Karpas-422 (cell line): ENCODE results near the gene HNRNPM. TPM values are rescaled to one million over a fixed set of nuclear protein-coding genes. Genes with fewer than 3 reads are reported as not detected.

Experiments used
- DNase-seq: peaks from one replicate; pipeline ENCODE4 v3.0.0-alpha.2; 2015
- H2AFZ ChIP-seq: fragments of 200-600 bp; sonication (generic); 2 replicates; pipeline ENCODE4 v1.6.1; 2014; ENCODE audit warnings: antibody characterized with exemption, low read length, mixed read lengths
- H3K27ac ChIP-seq: fragments of 200-600 bp; sonication (generic); 2 replicates; pipeline ENCODE4 v1.5.1; 2014; ENCODE audit warnings: mild to moderate bottlenecking, low read length, moderate library complexity
- H3K27me3 ChIP-seq: fragments of 200-600 bp; sonication (generic); 2 replicates; pipeline ENCODE4 v1.6.1; 2014; ENCODE audit warnings: low read length, mixed read lengths
- H3K36me3 ChIP-seq: fragments of 200-600 bp; sonication (generic); 2 replicates; pipeline ENCODE4 v1.6.1; 2014; ENCODE audit warnings: low read length, mixed read lengths; ENCODE audit not compliant: insufficient read depth
- H3K4me1 ChIP-seq: fragments of 200-600 bp; sonication (generic); 2 replicates; pipeline ENCODE4 v1.6.1; 2014; ENCODE audit warnings: mild to moderate bottlenecking, low read length, mixed read lengths
- H3K4me2 ChIP-seq: fragments of 200-600 bp; sonication (generic); 2 replicates; pipeline ENCODE4 v1.6.1; 2014; ENCODE audit warnings: low read length, low read depth, mild to moderate bottlenecking; ENCODE audit not compliant: poor library complexity, severe bottlenecking
- H3K4me3 ChIP-seq: fragments of 200-600 bp; sonication (generic); 2 replicates; pipeline ENCODE4 v1.5.1; 2014; ENCODE audit warnings: mild to moderate bottlenecking, antibody characterized with exemption, low read length, mixed read lengths
- H3K79me2 ChIP-seq: fragments of 200-600 bp; sonication (generic); 2 replicates; pipeline ENCODE4 v1.6.1; 2014; ENCODE audit warnings: mild to moderate bottlenecking, low read length, mixed read lengths
- H3K9ac ChIP-seq: fragments of 200-600 bp; sonication (generic); 2 replicates; pipeline ENCODE4 v1.6.0; 2014; ENCODE audit warnings: low read length
- H3K9me2 ChIP-seq: fragments of 200-600 bp; sonication (generic), shearing (Covaris generic); replicated peaks from 2 replicates; pipeline ENCODE4 v1.6.0; 2014; ENCODE audit warnings: mild to moderate bottlenecking, low read length, moderate library complexity; ENCODE audit not compliant: insufficient read depth
- H3K9me3 ChIP-seq: fragments of 300-700, 200-600 bp; sonication (generic); 2 replicates; pipeline ENCODE4 v1.6.1; 2014; ENCODE audit warnings: low read length, mixed read lengths
- H4K20me1 ChIP-seq: fragments of 200-600 bp; sonication (generic); 2 replicates; pipeline ENCODE4 v1.6.1; 2014; ENCODE audit warnings: mild to moderate bottlenecking, antibody characterized with exemption, low read length, low read depth; ENCODE audit not compliant: insufficient read depth
- total RNA-seq: library from RNA; depleted of rRNA; stranded (reverse); fragments of >200 nt; shearing (Covaris generic); gene quantifications from 2 replicates; pipeline ENCODE4 v1.2.3, GENCODE V29; 2014; ENCODE audit warnings: low replicate concordance

Gene HNRNPM
- total RNA-seq, 1 experiment from 2014 or later: 34.4 TPM

DNA sequence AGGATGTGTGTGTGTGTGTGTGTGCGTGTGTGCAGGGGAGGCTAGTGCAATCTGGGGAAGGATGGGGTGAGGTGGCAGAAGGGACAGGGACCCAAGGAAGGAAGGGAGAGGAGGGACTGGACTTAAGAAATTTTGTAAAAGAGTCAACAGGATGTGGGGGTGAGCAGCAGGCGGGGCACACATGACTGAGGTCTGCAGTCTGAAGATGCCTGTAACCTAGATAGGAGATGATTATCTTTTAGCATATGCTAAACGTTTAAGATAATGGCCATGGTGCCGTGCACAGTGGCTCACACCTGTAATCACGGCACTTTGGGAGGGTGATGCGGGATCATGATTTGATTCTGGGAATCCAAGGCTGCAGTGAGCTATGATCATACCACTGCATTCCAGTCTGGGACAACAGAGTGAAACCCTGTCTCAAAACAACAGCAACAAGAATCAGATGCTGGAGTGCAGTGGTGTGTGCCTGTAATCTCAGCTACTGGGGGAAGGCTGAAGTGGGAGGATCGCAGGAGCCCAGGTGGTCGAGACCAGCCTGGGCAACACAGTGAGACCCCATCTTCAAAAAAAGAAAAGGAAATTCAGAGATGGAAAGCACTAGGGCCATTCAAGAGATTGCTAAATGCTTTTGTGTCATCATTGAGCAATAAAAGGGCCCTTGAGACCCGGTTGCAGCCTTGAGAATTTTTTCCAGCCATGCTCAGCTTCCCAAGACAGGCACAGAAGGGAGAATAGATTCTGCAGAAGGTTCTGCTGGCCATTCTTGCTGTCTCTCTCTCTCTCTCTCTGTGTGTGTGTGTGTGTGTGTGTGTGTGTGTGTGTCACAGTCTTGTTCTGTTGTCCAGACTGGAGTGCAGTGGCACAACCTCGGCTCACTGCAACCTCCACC, 73.0 kb downstream of the HNRNPM start:
- Histone ChIP-seq H3K4me3 (no peak overlapping the region), H3K27me3 (no peaks in the 10 kb centered on the region), H3K36me3 (no peaks in the 10 kb centered on the region), H3K79me2 (peaks cover 7% of the 10 kb centered on the region), H3K27ac (no peak overlapping the region), H3K9ac (no peak overlapping the region), H3K4me2 (no peak overlapping the region), H4K20me1 (no peaks in the 10 kb centered on the region), H3K9me2 (no peaks in the 10 kb centered on the region), H2AFZ (no peak overlapping the region), H3K4me1 (peaks cover 15% of the 10 kb centered on the region), H3K9me3 (no peaks in the 10 kb centered on the region)
- peak; percentile 32 for DNase-seq

- H3K79me2 ChIP-seq: no peaks in the 10 kb centered on the region
- no peaks in the 10 kb centered on the region for H4K20me1 ChIP-seq
- no peaks in the 10 kb centered on the region for H3K9me2 ChIP-seq
- H3K4me2 ChIP-seq: no peak overlapping the region
- no peak overlapping the region for H3K9ac ChIP-seq
- no peak for DNase-seq
- H3K4me3 ChIP-seq: no peak overlapping the region
- H3K9me3 ChIP-seq: no peaks in the 10 kb centered on the region
- H2AFZ ChIP-seq: no peak overlapping the region
- peaks cover 7% of the 10 kb centered on the region for H3K4me1 ChIP-seq
- no peak overlapping the region for H3K27ac ChIP-seq
- H3K27me3 ChIP-seq: no peaks in the 10 kb centered on the region
- H3K36me3 ChIP-seq: no peaks in the 10 kb centered on the region
Measured at GRCh38 chr19:8518536-8518935, 73.8 kb downstream of the HNRNPM start.

DNA sequence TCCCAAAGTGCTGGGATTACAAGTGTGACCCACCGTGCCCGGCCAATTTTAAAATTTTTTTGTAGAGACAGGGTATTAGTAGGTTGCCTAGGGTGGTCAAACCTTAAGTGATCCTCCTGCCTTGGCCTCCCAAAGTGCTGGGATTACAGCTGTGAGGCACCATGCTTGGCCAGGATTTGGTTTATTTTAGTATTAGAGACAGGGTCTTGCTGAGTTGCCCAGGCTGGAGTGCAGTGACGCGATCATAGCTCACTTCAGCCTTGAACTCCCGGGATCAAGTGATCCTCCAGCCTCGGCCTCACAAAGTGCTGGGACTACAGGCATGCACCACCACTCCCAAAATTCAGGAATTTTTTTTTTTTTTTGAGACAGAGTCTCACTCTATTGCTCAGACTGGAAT, 74.6 kb downstream of the HNRNPM start:
- no peaks in the 10 kb centered on the region for H3K9me2 ChIP-seq
- H3K27ac ChIP-seq: no peak overlapping the region
- no peak overlapping the region for H3K9ac ChIP-seq
- no peaks in the 10 kb centered on the region for H3K27me3 ChIP-seq
- H3K79me2 ChIP-seq: no peaks in the 10 kb centered on the region
- H3K4me3 ChIP-seq: no peak overlapping the region
- DNase-seq: peak; percentile 24
- H4K20me1 ChIP-seq: no peaks in the 10 kb centered on the region
- H3K9me3 ChIP-seq: no peaks in the 10 kb centered on the region
- H2AFZ ChIP-seq: no peak overlapping the region
- H3K36me3 ChIP-seq: no peaks in the 10 kb centered on the region
- no peak overlapping the region for H3K4me2 ChIP-seq
- H3K4me1 ChIP-seq: peaks cover 3% of the 10 kb centered on the region

DNA sequence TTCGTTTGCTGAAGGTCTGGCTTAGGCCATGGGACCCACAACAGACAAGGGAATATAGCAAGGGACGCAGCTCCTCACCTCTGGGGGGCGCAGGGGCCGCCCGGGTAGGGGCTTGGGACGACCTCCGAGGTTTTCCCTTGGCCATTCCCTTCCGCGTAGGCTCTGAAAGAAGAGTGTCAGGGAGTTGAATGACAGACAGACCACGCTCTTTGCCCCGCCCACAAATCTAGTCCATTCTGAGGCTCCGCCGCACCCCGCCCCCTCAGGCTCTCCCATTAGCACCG, 80.6 kb downstream of the HNRNPM start:
- H3K9ac ChIP-seq: no peak overlapping the region
- H3K27ac ChIP-seq: no peak overlapping the region
- no peak overlapping the region for H3K4me3 ChIP-seq
- no peak overlapping the region for H2AFZ ChIP-seq
- no peaks in the 10 kb centered on the region for H3K9me2 ChIP-seq
- H4K20me1 ChIP-seq: no peaks in the 10 kb centered on the region
- no peak overlapping the region for H3K4me2 ChIP-seq
- DNase-seq: no peak
- no peaks in the 10 kb centered on the region for H3K4me1 ChIP-seq
- no peaks in the 10 kb centered on the region for H3K79me2 ChIP-seq
- no peaks in the 10 kb centered on the region for H3K36me3 ChIP-seq
- no peaks in the 10 kb centered on the region for H3K9me3 ChIP-seq
- H3K27me3 ChIP-seq: no peaks in the 10 kb centered on the region

DNA sequence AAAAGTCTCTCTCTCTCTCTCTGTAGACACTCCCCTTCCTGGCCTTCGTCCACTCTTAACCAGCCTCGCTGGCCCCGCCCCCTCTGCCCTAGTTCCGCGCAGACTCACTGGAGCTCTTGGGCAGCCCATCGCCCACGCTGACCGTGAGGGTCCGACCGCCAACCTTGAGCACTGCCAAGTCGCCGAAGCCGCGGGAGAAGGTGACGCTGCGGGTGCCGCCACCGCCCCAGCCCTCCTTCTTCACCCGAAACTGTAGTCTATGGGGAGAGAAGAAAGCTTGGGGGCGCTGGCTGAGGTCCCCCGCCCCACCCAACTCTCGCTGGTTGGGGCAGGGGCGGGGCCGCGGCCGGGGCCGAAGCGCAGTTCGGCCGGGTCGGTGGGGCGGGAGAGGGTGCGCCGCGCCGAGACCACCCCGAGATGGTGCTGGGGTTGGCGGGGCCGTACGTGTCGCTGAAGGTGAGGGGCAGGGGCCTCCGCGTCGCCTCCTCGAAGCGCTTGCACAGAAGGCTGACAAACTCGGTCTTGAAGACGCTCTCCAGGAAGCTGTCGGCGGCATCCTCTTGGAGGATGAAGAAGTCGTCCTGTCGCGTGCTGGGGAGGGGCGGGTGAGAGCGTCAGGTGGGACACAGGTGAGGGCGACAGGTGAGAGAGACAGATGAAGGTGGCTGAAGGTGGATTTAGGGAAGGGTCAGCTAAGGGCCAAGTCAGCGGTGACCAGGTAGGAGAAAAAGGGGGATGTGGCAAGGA, 81.7 kb downstream of the HNRNPM start:
- Histone ChIP-seq H3K4me3 (no peak overlapping the region), H3K4me2 (no peak overlapping the region), H3K4me1 (no peaks in the 10 kb centered on the region), H3K9ac (no peak overlapping the region), H3K36me3 (no peaks in the 10 kb centered on the region), H3K9me3 (no peaks in the 10 kb centered on the region), H3K79me2 (no peaks in the 10 kb centered on the region), H2AFZ (no peak overlapping the region), H3K27me3 (no peaks in the 10 kb centered on the region), H3K27ac (no peak overlapping the region), H4K20me1 (no peaks in the 10 kb centered on the region), H3K9me2 (no peaks in the 10 kb centered on the region)
- DNase-seq: no peak

DNA sequence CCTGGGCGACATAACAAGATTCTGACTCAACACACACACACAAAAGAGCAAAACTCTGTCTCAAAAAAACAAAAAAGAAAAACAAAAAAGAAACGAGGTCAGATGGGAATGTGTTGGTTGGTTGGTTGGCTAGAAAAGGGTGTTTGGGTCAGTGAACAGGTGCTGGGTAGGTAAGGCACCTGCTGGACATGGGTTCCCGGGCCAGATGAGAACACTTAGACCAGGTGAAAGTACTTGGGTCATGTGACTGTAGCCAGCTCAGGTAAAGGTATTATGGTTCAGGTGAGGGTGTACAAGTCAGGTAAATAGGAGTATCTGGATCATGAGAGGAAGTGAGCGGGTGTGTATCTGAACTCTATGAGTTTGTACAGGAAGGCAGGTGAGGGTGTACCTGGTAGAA, 83.7 kb downstream of the HNRNPM start:
- Histone ChIP-seq H3K79me2 (no peaks in the 10 kb centered on the region), H4K20me1 (no peaks in the 10 kb centered on the region), H3K27ac (no peak overlapping the region), H3K36me3 (no peaks in the 10 kb centered on the region), H3K9ac (no peak overlapping the region), H2AFZ (no peak overlapping the region), H3K9me2 (no peaks in the 10 kb centered on the region), H3K4me3 (no peak overlapping the region), H3K4me2 (no peak overlapping the region), H3K9me3 (no peaks in the 10 kb centered on the region), H3K4me1 (no peaks in the 10 kb centered on the region), H3K27me3 (no peaks in the 10 kb centered on the region)
- no peak for DNase-seq

DNA sequence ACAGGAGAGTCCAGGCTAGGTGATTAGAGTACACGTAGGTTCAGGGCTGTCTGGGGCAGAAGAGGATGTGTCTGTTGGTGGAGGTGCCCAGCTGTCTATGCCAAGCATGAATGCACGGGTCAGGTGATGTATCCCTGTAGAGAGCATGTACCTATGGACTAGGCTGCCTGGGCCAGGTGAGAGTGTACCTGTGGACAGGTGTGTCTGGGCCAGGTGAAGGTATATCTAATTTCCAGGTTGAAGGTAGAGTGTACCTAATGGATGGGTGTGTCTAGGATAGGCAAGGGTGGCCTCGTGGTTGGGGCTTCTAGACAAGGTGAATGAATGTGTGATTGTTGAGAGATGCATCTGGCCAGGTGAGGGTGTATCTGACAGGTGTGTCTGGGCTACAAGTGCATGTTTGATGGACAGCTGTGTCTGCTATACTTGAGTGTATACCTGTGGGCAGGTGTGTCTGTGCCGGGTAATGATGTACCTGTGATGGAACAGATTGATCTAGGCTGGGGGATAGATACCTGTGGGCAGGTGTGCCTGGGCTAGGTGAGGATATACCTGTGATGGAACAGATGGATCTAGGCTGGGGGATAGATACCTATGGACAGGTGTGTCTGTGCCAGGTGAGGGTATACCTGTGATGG, 84.7 kb downstream of the HNRNPM start:
- Histone ChIP-seq H3K36me3 (no peaks in the 10 kb centered on the region), H3K79me2 (no peaks in the 10 kb centered on the region), H3K27ac (no peak overlapping the region)

GRCh38 chr19:8530061-8530679, 85.4 kb downstream of the HNRNPM start:
- no peaks in the 10 kb centered on the region for H3K79me2 ChIP-seq
- no peaks in the 10 kb centered on the region for H3K9me3 ChIP-seq
- no peak overlapping the region for H3K4me2 ChIP-seq
- no peaks in the 10 kb centered on the region for H3K36me3 ChIP-seq
- H3K27ac ChIP-seq: no peak overlapping the region
- H3K4me3 ChIP-seq: no peak overlapping the region
- H3K4me1 ChIP-seq: no peaks in the 10 kb centered on the region
- no peak overlapping the region for H3K9ac ChIP-seq
- H4K20me1 ChIP-seq: no peaks in the 10 kb centered on the region
- H3K9me2 ChIP-seq: no peaks in the 10 kb centered on the region
- DNase-seq: no peak
- H3K27me3 ChIP-seq: no peaks in the 10 kb centered on the region
- H2AFZ ChIP-seq: no peak overlapping the region

More for the DNA sequence above, 84.7 kb downstream of the HNRNPM start:
- Histone ChIP-seq H2AFZ (no peak overlapping the region), H4K20me1 (no peaks in the 10 kb centered on the region), H3K4me2 (no peak overlapping the region), H3K27me3 (no peaks in the 10 kb centered on the region), H3K9me2 (no peaks in the 10 kb centered on the region), H3K9me3 (no peaks in the 10 kb centered on the region), H3K4me1 (no peaks in the 10 kb centered on the region), H3K4me3 (no peak overlapping the region), H3K9ac (no peak overlapping the region)
- no peak for DNase-seq
